ENCODE measurements around the gene COL16A1.

COL16A1 gene

GRCh38 chr1:31689379-31689778 is 14.4 kb downstream of the COL16A1 start:
- DNase-seq (ENCODE audit: low read depth in 2 of 2, low spot score in 1 of 2): no peak

DNA sequence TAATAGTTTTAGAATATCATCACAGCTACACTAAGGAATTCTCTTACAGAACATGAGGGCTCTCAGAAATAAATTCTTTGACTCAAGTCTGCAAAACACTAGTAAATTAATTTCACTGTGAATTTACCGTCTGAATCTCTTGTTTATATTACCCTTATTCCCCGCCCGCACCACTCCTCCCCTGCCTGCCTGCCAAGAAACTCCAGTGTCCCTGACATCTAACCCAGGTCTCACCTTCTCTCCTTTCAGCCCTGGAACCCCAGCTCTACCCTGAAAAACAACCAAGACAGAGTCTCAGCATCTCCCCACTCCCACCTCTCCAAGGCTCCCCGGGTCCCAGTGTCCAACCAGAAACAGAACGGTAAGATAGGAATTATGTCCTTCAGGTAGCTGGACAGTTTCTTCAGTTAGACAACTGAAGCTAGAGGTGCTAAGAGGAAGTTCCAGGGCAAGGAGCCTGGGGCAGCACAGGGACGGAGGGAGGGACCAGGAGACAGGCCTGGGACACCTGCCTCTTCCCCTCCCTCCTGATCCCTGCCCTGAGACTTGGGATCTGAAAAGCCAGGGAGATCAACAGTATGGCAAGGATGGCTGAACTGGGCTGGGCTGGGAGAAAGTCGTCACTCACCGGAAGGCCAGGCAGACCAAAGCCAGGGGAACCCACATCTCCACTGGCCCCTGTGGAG is 15.4 kb downstream of the COL16A1 start:
- DNase-seq (ENCODE audit: low read depth in 2 of 2, low spot score in 1 of 2): no peak

- no peak for DNase-seq (ENCODE audit: low read depth in 2 of 2, low spot score in 1 of 2)
Measured at GRCh38 chr1:31687601-31688000, 16.2 kb downstream of the COL16A1 start.

GRCh38 chr1:31685795-31686194 is 18.0 kb downstream of the COL16A1 start:
- DNase-seq (ENCODE audit: low read depth in 2 of 2, low spot score in 1 of 2): no peak

DNA sequence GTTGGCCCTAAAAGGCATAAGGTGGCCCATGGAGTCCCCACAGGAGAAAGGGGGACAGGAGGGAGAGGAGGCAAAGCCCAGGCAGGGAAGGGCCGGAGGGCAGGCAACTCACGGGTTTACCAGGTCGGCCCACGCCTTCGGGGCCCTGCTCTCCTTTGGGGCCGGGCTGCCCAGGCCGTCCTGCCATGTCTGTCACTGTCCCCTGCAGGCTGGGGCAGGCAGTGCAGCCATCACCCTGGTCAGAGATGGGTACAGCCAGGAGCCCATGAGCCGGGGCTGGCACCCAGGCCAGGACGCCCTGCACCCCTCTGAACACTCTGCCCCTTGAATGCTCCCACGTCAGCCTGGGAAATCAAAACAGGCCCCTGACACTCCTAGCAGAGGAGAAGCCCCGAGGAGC is 19.8 kb downstream of the COL16A1 start:
- no peak for DNase-seq (ENCODE audit: low read depth in 2 of 2, low spot score in 1 of 2)

DNA sequence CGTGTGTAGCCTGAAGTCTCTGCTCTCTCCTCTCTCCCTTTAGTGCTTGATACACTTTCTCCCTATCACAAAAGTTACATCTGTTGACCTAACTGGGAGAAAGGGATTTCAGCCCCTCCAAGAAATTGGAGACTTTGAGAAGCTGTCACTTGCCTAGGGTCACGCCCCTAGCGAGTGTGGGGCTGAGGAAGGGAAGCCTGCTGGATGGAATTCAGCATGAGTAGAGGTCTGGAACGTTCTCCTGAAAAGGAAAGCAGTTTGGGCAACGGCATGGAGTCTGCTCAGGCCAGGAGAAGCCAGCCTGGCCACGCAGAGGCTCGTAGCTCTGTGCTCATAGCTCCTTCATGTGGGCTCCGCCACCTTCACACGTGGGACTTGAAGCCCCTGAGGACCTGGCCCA is 22.4 kb downstream of the COL16A1 start:
- no peak for DNase-seq (ENCODE audit: low read depth in 2 of 2, low spot score in 1 of 2)

GRCh38 chr1:31679676-31680230 is 24.1 kb downstream of the COL16A1 start:
- no peak for DNase-seq (ENCODE audit: low read depth in 2 of 2, low spot score in 1 of 2)

DNA sequence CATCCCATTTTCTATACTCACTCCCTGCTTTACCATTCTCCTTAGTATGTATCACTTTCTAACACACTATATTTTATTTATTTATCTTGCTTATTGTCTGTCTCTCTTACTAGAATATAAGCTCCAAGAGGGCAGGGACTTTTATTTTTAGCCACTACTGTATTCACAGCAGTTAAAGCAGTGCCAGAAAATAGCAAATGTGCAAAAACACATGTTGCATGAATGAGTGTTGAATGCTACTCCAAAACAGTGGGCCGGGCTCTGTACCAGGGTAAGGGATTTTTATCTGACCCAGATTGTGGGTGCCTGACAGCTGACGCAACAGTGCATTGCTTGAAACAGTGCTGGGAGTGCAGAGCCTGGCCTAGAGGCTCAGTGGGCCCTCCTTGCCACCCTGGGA is 24.7 kb downstream of the COL16A1 start:
- no peak for DNase-seq (ENCODE audit: low read depth in 2 of 2, low spot score in 1 of 2)

- DNase-seq (ENCODE audit: low read depth in 2 of 2, low spot score in 1 of 2): no peak
Measured at GRCh38 chr1:31678681-31679080, 25.1 kb downstream of the COL16A1 start.

- no peak for DNase-seq (ENCODE audit: low read depth in 2 of 2, low spot score in 1 of 2)
Measured at GRCh38 chr1:31677949-31678348, 25.9 kb downstream of the COL16A1 start.

DNA sequence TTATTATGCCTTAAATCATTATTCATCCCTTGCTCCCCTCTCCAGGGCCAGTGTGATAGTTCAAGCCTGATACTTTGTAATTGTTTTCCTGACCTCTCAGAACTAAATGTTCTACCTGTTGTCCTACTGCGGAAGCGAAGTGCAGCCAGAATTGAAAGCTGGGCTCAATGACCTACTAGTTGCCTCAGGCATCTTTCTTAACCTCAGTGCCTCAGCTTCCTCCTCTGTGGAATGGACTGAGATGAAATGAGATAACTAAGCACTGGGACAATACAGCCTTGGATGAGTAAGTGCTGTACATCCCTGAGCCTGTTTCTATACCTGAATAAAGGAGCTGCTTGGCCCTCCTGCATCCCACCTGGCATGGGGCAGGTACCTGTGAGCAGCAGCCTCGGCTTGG is 26.4 kb downstream of the COL16A1 start:
- DNase-seq (ENCODE audit: low read depth in 2 of 2, low spot score in 1 of 2): no peak

DNA sequence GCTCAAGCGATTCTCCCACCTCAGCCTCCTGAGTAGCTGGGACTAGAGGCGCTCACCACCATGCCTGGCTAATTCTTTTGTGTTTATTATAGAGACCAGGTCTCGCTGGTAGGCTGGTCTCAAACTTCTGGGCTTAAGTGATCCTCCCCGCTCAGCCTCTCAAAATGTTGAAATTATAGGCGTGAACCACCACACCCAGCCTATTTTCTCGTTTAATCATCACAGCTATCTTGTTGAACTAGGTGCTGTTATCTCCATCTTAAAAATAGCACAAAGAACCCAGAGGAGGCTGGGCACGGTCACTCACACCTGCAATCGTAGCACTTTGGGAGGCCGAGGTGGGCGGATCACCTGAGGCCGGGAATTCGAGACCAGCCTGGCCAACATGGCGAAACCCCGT is 28.1 kb downstream of the COL16A1 start:
- no peak for DNase-seq (ENCODE audit: low read depth in 2 of 2, low spot score in 1 of 2)

DNA sequence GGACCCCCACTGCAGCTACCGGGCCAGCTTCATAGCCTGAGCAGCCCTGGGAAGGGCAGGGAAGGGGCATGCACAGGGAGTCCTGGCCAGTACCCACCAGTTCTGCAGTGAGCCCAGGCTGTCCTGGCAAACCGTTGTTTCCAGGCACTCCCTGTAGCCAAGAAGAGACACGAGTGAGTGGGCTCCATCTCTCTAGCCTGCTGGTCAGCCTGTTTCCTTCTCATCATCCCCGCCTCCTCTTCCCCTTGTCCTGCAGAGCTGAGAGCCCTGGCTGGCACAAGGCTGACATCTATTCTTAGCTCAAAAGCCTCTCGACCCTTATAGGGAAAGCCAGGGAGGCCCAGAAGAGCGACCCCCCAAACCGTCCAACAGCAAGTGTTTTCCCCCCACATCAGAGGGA is 28.7 kb downstream of the COL16A1 start:
- no peak for DNase-seq (ENCODE audit: low read depth in 2 of 2, low spot score in 1 of 2)

DNA sequence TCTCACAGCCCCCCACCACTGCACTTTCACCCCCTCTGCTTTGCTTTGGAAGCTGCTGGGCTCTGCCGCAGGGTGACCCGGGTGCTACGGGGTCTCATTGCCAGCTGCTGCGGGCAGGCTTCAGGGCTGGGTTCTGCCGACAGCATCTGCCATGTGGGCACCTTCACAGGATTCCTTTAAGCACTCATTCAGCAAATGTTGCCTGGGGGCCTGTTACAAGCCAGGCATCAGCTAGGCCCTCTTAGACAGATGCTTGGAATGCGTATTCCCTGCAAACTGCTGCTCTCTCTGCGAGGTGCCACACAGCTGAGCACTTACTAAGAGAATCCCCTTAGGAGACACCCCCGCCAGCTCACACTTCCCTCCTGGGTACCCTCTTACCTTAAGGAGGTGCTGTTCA is 29.2 kb downstream of the COL16A1 start:
- no peak for DNase-seq (ENCODE audit: low read depth in 2 of 2, low spot score in 1 of 2)

DNA sequence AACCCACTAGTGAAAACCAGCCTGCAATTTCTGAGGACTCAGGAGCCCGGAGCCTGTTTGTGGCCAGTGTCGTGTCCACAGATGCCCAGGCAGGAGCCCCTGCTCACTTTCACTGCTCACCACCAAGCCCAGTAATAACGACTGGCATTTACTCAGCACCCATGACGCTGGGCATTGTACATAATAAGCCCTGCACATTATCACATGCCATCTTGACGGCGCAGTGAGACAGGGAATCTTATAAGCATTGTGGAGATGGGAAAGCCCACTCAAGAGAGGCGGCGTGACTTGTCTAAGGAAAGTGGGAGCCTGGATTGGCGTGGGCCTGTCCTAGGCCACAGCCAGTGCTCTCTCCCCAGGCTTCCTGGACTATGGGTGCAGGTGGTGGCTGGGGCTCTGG is 30.4 kb downstream of the COL16A1 start:
- no peak for DNase-seq (ENCODE audit: low read depth in 2 of 2, low spot score in 1 of 2)

DNA sequence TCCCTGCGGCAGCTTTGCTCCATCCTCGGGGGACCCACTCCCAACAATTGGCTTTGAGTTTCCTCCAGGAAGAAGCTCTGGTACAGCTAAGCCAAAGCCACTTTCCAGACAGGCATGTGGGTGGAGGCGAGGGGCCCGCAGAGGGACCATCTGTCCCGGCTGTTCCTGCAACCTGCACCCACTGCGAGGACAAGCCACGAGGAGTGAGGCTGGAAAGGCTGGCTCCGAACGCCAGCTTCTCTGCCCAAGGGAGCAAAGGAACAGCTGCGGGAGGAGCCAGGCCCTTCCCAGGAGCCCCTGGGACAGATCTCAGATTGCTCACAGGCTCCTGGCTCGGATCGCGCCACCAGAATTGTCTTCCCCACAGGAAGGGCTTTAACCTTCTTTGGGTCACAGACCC is 30.8 kb downstream of the COL16A1 start:
- no peak for DNase-seq (ENCODE audit: low read depth in 2 of 2, low spot score in 1 of 2)

- DNase-seq (ENCODE audit: low read depth in 2 of 2, low spot score in 1 of 2): no peak
Measured at GRCh38 chr1:31671561-31672201, 32.1 kb downstream of the COL16A1 start.

DNA sequence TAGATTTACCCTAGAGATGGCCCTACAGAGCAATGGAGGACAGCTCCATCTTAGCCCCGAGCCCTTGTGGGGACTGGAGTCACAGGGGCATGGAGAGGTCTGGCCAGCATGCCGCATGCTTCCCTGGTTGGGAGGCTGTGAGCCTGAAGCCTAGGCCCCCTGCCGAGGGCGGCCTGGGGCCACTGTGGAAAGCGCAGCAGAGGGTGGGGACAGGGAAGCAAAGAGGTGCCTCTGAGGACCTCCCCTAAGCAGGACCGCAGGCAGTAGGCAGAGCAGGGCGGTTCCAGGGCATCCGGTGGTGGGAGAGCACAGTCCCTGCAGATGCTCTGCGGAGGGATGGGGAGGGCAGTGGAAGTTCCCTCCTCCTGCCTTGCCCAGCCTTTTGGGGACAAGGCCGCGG is 32.7 kb downstream of the COL16A1 start:
- DNase-seq (ENCODE audit: low read depth in 2 of 2, low spot score in 1 of 2): no peak

GRCh38 chr1:31670593-31670964 is 33.2 kb downstream of the COL16A1 start:
- no peak for DNase-seq (ENCODE audit: low read depth in 2 of 2, low spot score in 1 of 2)

DNA sequence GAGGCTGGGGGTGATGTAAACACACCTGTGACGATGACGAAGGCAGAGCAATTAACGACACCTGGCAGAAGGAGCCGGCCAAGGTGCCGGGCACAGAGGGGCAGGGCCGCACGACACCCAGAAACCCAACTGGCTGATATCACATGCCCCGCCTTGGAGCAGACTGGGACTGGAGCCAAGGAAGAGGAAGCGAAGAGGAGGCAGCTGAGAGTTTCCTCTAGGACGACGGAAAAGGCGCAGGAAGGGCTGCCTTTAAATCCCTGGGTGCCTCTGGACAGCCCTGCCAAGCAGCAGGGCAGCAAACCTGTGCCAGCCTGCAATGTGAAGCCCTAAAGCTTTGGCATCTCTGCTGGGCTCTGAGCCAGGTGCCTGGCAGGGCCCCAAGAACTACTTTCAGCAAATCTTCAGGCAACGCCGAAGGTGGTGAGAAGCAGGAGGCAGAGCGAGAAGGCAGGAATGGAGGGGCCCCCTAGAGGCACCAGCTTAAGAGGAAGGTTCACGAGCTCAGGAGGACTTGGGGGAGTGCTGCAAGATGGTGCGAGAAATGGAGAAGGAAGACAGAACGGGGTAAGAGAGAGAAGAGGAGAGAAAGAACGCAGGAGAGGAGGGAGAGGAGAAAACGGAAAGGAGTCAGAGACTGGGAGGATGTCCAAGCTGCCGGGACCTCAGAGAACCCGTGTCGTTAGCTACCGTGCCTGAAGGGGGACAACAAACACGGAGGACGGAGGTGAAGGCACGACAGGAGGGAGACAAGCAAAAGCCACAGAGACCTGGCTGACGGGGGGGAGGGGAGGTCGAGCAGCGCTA is 33.8 kb downstream of the COL16A1 start:
- no peak for DNase-seq (ENCODE audit: low read depth in 2 of 2, low spot score in 1 of 2)

GRCh38 chr1:31669433-31669785 is 34.4 kb downstream of the COL16A1 start:
- no peak for DNase-seq (ENCODE audit: low read depth in 2 of 2, low spot score in 1 of 2)

DNA sequence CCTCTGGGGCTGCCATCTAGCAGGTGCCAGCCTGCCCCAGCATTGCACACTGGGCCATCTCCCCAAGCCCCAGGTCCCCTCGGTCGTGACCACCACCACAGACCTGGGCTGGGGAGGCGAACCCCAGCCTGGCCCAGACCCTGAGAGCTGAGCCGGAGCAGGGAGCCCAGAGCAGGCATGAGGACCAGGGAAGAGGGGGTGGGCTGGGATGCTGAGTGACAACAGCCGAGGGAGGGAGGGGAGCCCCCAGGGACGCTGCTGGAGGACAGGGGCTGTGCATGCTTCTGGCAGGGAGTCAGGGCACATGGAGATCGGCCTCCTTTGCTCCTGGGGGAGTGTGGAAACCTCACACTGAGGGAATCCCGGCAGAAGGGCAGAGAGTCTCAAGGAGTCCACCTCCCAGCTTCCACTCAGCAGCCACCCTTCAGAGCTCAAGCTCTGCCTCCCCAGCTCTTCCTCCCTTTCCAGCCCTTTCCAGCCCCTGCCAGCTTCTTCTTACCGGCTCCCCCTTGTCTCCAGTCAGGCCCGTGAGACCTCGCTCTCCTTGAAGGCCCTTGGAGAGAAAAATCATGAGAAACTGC is 35.4 kb downstream of the COL16A1 start:
- no peak for DNase-seq (ENCODE audit: low read depth in 2 of 2, low spot score in 1 of 2)
